ENCODE data around the gene ZNF593OS.
A peak's percentile ranks its signal among the peaks of the same experiment; 100 is the strongest.

ZNF593OS gene

GRCh38 chr1:26182383-26182696 is 10.7 kb upstream of the ZNF593OS start:
- no peak for DNase-seq

DNA sequence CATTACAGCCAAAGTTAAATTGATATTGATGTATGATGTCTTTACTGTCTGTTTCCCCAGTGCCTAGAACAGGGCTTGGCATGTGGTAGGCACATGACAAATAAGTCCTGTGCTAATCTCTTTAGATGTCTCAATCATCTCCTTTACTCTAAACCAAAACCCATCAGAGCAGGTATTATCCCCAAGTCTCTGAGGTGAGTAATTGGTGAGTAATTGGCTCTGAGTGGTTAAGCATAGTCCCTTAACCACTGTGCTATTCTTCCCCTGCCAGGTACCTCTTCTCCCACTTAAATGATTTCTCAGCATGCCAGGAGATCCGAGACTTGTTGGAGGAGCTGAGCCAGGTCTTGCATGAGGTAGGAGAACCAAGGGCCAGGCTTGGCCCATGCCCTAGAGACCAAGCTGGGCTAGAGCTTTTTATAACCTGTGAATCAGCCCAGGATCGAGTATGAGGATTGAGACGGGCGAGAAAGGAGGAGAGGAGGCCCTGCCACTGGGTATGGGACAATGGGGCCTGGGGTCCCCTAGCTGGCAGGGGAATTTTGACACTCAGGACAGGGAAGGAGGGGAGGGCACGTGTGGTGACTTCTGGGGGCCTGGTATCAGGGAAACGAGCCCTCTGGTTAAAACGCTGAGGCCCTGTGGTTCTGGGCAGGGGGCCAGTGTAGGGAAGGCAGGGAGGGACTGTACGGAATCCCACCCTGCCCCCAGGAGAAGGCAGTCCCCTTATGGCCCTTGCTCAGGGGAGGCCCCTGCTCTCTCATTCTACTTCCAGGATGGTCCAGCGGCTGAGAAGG is 10.2 kb upstream of the ZNF593OS start:
- DNase-seq = no peak

DNA sequence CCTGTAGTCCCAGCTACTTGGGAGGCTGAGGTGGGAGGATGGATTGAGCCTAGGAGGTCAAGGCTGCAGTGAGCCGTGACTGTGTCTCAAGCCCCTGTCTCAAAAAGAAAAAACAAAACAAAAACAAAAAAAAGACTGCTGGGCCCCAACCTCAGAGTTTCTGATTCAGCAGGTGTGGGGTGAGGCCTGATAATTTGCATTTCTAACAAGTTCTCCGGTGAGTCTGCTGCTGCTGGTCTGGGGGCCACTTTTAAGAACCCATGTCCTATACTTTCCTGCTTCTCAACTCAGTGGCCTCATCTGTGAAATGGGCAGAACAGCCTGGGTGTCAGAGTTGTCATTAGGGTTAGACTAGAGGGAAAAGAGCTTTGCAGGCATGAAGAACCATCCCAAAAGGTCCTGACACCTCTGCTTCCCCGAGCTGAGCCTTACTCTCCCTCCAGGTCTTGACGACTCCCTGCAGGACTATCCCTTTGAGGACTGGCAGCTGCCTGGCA is 8.4 kb upstream of the ZNF593OS start:
- DNase-seq = no peak

- DNase-seq = no peak
These were observed 5.6 kb upstream of the ZNF593OS start, which contains the start of gene CNKSR1 for GRCh38 chr1:26177182-26177684. Gene CNKSR1 (plus strand): TSS chr1:26177491. CDS start chr1:26177548, 57 bp downstream.

- no peak for DNase-seq
These were observed 3.7 kb upstream of the ZNF593OS start for GRCh38 chr1:26175346-26175745.

DNA sequence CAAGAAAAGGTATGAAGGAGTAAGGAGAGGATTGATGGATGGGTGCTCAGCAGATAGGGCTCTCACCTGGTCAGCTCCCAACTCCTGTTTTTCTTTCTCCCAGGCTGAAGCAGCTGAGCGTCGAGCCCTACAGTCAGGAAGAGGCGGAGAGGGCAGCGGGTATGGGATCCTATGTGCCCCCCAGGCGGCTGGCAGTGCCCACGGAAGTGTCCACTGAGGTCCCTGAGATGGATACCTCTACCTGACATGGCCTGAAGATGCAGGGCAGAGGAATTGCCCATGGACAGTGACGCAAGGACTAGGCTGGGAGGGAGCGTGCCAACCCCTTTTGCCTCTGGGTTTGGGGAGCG is 1.2 kb downstream of the ZNF593OS start:
- DNase-seq = no peak

GRCh38 chr1:26169669-26170471 is 1.8 kb downstream of the ZNF593OS start, which contains the start of gene ZNF593:
Gene ZNF593 (plus strand): TSS chr1:26169908. CDS start chr1:26169984, 76 bp downstream.
- DNase-seq = peak; percentile 79

GRCh38 chr1:26169198-26169554 is 2.5 kb downstream of the ZNF593OS start:
- DNase-seq = no peak

DNA sequence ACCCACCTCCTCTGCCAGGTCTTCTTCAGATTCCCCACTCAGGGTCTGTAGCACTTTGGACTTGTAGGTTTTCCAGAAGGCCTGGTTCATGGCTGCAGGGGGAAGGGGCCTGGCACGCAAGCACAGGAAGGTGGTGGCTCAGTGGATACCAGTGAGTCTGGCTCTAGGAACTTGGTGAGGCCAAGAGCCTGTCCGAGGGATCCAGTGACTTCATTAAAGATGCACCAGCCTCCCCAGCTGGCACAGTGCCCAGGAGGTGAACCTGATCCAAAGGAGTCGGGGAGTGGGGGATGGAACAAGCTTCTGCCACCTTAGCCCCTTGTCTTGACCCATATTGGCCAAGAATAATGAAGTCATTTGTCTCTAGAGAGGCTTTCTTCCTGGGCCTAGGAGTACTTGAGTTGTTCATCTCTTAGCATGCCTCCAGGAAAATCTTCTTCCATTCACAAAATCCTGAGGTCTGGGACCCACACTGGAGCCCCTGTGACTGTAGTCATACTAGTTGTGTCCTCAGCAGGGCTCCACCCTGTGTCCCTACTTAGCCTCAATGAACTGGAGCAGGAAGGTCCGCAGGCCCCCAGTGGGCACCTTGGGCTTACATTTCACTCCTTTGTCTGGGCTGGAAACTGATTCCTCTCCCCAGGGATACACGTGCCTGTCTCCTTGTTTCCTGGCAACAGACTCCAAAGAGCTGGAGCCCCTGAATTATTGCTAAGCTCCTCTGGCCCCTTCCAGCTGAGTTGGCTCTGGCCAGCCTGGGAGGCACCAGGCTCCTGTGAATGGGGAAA is 3.0 kb downstream of the ZNF593OS start, which contains the start of gene C1orf232:
Gene C1orf232 (minus strand): TSS at position 554 of the 788 bp plus-strand sequence. CDS start 464 bp downstream, at position 90.
- no peak for DNase-seq

DNA sequence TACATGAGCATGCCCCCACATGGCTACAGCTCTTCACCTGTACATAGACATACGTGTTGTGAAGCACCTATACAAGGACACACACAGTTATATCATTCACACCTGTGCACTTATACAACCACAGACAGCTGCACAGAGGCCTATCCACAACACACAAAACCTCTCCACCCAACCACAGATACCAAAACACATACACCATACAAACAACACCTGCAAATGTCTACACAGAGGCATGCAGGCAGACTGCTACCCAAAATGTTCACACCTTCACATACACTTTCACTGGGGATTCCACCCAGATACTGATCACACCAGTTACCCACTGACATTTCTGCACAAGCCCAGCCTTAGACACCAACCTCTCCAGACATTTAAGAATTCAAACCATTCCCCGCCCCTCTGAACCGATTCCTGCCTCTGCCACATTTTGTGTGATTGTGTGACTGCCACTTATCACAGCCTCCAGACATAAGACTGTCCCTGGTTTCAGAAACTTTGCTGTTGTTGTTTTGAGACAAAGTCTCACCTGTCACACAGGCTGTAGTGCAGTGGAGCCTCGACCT is 4.8 kb downstream of the ZNF593OS start:
- DNase-seq = no peak

DNA sequence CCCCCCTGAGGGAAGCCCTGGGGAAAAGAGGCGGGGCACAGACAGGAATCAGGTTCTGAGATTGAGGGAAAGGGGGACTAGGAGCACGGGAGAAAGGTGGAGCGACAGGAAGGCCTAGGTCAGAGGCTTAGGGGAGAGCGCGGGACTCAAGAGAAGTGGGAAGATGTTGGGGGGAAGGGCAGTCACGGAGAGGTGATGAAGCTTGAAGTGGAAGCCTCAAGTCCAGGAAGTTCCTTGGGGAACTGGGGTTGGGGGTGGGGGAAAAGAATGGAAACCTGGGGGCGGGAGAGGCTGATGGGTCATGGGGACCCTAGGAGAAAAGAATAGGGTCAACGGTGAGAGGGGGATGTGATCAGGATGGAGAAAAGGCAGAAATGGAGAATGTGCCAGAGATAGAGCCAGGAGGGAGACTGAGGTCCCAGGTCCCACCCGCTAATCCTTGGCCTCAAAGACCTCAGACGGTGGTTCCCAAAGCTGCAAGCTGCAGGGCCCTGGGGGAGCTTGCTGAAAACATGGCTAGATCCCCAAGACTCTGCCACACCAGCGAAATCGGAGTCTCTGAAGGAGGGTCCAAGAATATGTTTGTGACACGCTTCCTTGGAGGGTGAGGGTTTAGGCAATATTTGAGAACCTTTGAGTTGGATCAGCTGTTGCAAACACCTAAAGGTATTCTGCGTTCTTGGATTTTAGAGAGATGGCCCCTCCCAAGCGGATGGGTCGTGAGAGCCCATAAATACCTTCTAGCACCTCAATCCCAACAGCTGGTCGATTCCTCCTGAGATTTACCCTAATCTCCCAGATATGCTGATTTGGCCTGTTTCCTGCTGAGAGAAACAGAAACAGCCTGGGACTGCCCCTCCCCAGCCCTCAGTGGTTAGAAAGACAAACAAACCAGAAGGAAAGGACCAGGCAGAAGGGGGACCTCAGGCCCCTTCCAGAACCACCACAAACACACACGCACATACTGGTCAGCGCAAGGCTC is 6.5 kb downstream of the ZNF593OS start:
- DNase-seq = no peak

DNA sequence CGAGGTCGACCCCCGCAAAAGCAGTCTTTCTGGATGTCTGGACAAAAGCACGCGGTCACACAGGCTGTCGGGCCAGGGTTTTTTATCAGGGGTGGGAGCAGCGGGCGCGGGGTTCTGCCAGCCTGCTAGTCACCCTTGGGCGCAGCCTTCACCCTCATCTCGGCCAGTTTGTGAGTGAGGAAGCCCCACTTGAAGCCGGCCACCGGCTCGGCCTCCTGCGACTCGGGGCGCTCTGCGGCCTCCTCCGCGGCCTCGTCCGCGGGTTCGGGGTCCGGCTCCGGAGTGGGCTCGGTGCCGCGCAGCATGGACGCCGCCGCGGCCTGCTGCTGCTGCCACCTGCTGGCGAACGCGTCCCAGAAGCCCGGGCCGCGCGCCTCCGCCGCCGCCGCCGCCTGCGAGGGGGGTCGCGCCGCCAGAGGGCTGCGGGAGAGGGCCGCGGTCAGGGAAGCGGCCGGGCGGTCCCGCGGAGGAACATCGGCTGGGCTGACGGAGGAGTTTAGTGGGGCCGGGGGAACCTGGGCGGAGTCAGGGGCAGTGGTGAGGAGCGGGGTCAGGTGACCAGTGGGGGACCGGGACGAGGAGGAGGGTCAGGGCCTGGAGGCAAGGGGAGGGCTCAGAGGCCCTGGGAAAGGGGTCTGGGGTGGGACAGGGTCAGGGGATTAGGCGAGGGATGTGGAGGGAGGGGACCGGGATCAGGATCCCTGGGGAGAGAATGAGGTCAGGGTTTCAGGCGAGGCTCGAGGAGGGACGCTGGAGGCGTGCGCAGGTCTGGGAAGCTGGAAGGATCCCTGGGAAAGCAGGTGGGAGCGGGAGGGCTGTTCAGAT is 7.4 kb downstream of the ZNF593OS start:
- DNase-seq = peak; percentile 23

DNA sequence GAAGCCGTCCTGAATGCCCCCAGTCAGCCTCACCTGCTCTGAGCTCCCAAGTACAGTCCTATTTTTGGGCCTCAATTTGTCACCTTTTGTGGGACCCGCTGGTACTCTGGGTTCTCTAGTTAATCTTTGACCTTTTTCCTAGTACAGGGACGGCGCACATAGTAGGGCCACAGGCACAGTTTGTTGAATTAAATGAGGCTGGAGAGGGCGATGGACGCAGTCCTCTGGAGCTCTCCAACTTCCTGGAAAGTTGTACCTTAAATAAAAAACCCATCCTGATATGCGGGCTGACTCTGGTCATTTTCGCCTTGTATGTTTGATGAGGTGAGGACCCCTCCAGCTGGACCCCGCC is 8.0 kb downstream of the ZNF593OS start:
- no peak for DNase-seq

DNA sequence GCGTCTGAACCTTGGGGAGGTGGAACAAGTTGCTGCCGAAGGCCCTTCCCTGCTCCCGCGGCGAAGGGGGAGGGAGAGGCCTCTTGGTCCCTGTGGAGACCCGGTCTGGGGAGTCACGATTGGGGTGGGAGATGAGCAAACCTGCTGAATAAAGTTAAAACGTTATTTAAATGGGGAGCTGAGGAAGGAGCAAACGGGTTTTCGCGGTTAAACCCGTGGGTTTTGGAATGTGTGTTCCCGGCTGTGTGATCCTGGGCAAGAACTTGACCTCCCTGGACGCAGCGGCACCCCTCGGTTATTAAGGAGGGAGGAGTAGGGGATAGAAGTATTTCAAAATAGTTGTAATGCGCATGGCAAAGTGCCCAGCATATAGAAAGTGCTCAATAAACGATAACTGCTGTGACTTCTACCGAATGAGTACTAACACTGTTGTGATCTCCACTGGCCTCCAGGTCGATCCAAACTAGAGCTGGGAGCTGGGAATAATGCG is 9.4 kb downstream of the ZNF593OS start:
- DNase-seq = no peak

GRCh38 chr1:26161415-26162219 is 10.0 kb downstream of the ZNF593OS start:
- DNase-seq = peak; percentile 19

- no peak for DNase-seq
These were observed 10.9 kb downstream of the ZNF593OS start for GRCh38 chr1:26160527-26161414.

DNA sequence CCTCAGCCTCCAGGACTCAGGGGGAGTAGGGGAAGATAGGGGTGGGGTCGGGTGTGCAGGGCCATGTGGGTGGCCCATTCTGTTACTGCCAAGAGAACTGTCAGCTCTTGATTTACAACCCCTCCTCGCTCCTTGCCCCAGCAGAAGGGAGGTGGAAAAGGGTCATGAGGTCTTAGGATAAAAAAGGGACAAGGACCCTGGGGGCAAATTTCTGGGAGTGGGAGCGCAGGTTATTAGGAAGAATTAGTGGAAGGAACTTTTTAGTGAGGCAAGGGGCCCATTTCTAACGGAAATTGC is 11.9 kb downstream of the ZNF593OS start:
- DNase-seq = no peak

DNA sequence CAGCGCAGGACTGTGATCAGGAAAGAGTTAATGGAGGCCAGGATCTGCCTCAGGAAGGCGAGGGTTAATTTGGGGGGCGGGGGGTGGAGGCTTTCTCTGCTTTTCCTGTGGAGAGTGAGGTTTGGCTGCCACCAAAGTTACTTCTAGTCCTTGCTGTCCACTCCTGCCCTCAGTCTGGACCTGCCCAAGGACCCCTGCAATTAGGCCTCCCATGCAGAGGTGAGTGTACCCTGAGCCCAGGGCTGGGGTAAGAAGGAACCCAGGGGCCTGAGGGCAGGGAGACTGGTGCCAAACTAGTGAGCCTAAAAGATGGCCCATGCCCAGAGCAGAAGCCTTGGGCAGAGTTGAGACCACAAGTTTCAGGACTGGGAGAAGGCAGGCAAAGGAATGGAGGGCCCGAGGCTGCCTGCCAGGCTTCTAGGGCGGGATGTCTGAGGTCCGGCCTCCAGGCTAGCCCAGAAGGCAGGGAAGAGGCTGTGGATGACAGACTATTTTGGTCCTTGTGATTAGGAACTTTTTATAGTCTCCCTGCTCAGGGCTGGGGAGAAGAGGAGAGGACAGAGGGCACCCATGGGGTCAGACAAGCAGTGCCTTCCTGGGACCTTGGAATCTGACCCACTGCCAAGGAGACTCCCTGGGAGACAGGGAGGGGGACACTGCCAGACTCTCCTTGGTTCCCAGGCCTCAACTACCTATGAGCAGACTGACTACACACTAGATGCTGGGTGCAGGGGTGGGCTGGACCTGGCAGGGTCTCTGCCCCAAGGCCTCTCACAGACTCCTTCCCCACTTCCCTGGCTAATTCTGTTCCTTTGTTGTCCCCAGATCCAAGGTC is 12.5 kb downstream of the ZNF593OS start, which contains the start of gene FAM110D:
Gene FAM110D (plus strand): TSS at position 172 of the 835 bp plus-strand sequence. CDS start 2,213 bp downstream, outside the sequence.
- no peak for DNase-seq

Data from stimulated activated naive CD4-positive, alpha-beta T cell treated with Interleukin-2 at 50 U/mL for 16 hours (primary cell).